Stimulated activated CD8-positive, alpha-beta memory T cell treated with anti-CD3 and anti-CD28 coated beads, Interleukin-7, amount 100 ng/mL, for 4 hours (primary cell): ENCODE data around the gene VEPH1.

ENCODE experiments used
- DNase-seq, 2 donors: peaks; one replicate each; pipeline ENCODE4 v3.0.0-alpha.2; 2020; ENCODE audit warnings: low read depth in 2 of 2

Gene VEPH1

DNA sequence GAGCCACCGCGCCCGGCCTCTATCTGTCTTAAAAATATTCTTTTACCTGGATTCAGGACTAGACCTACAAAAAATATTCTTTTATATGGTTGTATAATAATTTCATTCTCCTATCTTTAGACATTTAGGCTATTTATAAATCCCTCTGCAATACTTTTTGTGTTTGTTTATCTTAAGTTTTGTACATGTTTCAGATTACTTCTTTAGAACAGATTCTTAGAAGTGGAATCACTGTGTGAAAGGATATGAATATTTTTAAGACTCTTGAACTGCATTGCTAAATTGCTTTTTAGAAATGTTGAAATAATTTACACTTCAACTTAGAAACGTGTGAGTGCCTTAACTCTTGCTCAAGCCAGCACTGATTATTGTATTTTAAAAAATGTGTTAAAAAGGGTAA is 197.8 kb downstream of the VEPH1 start:
- no peak for DNase-seq

- no peak for DNase-seq
These were observed 201.5 kb downstream of the VEPH1 start for GRCh38 chr3:157301755-157302154.

- DNase-seq: no peak
These were observed 202.1 kb downstream of the VEPH1 start for GRCh38 chr3:157300981-157301663.

- DNase-seq: no peak
These were observed 203.1 kb downstream of the VEPH1 start for GRCh38 chr3:157300094-157300493.

GRCh38 chr3:157297328-157297915 is 205.8 kb downstream of the VEPH1 start:
- DNase-seq: no peak

DNA sequence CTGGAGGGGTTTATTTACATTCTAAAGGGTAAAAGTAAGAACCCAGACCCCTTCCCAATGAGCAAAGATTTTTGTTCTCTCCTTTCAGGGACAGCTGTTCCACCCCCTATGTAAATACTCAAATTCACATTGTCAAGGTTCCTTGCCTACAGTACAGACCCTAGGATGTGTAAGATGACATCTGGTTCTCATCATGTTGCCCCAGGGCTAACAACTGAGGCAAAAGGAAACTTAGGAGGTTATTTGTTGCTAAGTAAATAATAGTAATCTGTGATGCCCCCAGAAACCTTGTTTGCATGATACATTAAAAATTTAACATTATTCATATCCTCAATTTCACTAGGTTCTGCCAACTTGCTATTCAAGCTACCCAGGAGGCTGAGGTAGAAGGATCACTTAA is 208.3 kb downstream of the VEPH1 start:
- no peak for DNase-seq

DNA sequence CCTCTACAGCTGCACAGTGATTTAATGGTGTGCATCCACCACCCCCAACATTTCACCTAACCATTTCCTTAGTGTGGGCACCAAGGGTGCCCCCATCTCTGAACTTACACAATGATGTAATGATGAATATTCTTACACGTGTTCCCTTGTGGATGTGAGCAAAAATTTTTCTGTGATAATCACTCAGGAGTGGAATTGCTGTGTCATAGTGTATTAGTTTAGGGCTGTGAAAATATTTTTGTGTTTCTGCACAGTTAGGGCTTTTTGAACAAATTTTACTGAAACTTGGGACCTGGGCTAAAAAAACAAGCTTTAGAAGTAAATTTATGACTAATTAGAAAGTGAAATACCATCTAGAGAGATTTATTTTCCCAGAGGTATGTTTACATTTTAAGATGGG is 208.7 kb downstream of the VEPH1 start:
- DNase-seq: no peak

GRCh38 chr3:157290766-157291165 is 212.4 kb downstream of the VEPH1 start:
- no peak for DNase-seq

GRCh38 chr3:157285966-157286365 is 217.2 kb downstream of the VEPH1 start:
- DNase-seq: no peak

DNA sequence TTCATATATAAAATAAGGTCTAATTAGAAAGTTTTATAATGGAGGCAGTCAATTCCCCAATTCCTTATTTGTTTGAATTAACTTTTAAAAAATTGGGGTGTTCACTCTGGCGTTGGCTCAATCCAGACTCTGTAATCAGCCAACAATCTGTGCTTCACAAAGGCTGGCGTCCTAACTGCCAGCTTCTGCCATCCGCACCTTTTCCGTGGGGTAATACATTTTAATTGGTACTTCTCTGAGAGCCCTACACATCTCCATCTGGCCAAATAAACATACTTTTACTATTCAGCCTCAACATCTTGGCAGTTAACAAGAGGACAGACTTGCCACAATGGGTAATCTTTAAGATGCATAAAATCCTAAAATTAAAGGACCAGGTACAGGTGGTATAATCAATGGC is 218.1 kb downstream of the VEPH1 start:
- DNase-seq: no peak

DNA sequence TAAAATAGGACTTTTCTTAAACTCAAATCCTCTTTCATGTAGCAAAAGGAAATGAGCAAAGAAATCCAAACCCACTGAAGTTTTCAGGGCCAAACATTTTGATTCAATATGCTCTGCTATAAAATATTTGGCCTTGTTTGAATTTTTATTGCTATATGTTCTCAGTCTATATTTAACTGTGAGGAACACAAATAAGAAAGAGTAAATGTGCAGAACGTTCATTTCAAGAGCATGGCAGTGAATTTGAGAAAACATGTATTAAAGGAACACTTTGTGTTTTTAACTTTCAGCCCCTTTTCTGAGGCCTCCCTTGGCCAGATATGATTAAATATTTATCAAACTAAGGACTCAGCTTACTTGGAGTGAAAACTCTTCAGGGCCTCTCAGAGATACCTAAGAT is 218.5 kb downstream of the VEPH1 start:
- no peak for DNase-seq

DNA sequence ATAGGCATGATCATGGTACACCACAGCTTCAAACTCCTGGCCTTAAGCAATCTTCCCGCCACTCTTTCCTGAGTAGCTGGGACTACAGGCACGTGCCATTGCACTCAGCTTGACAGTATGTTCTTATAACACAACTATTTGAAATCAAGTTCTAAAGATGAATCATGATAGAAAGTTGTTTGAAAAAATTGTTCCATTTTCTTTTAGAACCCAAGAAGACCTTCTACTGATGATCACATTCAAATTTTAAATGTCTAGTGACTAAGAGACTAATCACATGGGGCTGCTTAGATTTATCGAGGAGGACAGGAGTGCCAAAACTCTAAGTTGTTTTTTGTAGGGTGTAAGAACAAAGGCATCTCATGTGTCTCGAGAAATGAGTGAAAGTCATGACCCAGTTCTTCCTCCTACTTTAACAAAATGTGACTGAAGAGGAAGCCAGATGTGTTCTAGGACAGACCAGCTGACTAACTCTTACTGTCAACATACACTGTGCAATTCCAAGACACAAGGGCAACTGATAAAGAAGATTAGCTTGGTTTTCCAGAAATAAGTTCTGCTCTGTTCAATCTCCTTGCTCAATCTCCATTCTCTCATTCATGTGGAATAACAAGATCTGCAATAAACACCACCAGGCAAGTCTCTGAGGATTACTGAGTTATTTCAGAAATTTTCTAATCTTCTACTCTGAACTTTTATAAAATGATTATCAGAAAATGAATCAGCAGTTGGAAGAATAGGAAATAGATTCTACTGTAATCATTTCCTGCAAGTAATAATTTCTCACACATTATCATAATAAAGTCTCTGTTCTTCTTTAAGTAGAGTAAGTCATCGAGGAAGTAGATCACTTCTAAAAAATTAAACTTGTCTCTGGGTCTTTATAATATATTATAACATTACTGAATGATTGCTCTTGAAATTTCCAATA is 220.7 kb downstream of the VEPH1 start:
- DNase-seq: no peak

DNA sequence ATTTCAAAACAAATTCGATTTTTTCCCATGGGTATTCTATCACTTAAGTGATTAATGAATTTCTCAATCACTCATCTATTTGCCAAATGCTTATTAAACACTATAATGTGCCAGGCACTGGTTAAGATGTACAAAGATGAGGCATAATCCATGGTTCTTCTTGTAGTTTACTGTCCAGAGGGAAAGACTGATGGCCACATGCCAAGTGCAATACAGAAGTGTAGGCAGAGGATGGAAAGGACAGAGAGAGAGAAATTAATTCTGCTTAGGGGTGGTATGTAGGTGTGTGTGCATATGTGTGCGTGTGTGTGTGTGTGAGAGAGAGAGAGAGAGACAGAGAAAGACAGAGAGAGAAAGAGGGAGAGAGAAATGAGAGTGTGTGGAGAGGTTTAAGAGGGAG is 222.4 kb downstream of the VEPH1 start:
- DNase-seq: no peak

GRCh38 chr3:157280354-157280753 is 222.9 kb downstream of the VEPH1 start:
- DNase-seq: no peak

- no peak for DNase-seq
These were observed 224.0 kb downstream of the VEPH1 start for GRCh38 chr3:157279237-157279636.

GRCh38 chr3:157276801-157277200 is 226.4 kb downstream of the VEPH1 start:
- no peak for DNase-seq

GRCh38 chr3:157275832-157276231 is 227.4 kb downstream of the VEPH1 start:
- DNase-seq: no peak

DNA sequence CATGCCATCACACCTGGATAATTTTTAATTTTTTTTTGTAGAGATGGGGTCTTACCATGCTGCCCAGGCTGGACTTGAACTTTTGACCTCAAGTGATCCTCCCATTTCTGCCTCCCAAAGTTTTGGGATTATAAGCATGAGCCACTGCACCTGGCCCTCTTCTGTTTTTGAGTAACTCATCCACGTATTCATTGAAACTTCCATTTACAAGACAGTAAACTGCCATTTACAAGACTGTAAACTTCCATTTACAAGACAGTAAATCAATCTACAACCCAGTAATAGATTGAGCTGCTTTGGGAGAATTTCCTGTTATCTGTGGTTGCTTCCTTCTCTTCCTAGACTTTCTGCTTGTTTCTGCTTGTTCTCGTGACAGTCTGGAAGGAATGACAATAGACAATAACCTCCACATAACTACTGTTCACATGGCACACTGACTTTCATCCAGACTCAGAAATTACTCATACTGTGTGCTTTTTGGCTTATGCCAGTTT is 228.5 kb downstream of the VEPH1 start:
- no peak for DNase-seq

GRCh38 chr3:157271283-157271882 is 231.8 kb downstream of the VEPH1 start:
- DNase-seq: no peak

DNA sequence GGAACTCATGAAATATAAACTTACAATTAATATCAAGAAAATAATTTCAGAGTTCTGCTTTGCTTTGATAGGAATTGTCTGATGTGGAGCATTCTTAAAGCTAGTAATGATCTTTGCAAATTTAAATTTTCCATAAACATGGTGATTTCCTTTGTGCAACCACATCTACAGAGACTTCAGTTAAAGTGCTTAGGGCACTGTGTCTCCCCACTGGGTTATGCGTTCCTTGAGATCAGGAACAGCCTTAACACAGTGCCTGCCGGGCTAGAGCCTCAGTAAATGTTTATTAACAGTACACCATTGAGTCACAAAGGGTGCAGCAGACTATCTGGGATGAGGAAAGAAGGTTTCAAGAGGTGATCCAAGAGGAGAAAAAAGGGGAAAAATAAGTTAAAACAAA is 235.2 kb downstream of the VEPH1 start:
- no peak for DNase-seq

- no peak for DNase-seq
These were observed 237.3 kb downstream of the VEPH1 start for GRCh38 chr3:157265931-157266330.

DNA sequence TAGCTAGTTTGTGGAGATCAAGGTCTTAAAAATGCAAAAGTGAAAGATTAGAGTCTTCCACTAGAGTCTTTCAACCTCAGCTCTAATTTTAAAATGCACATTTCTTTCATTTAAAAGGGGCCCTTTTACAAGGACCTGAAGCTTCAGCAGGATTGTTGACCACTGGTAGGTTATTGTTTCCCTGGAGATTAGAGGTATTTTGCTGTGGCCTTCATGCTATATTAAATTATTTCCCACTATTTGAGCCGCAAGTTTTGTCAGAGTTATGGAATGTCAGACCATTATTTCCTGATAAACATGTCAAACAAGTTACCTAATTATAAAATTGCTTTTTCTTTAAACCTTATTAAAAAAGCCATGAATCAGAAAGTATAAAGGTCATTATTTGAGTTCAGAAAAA is 240.2 kb downstream of the VEPH1 start:
- DNase-seq: no peak
